Measurements from ENCODE around the gene GABARAP. TPM values are rescaled to one million over a fixed set of nuclear protein-coding genes. Genes with fewer than 3 reads are reported as not detected.

The GABARAP gene
- total and polyA plus RNA-seq, 2 of the 8 experiments (the other 6 are each of a cell fraction or from before 2014, with no cell fraction given): 252 to 581 TPM

DNA sequence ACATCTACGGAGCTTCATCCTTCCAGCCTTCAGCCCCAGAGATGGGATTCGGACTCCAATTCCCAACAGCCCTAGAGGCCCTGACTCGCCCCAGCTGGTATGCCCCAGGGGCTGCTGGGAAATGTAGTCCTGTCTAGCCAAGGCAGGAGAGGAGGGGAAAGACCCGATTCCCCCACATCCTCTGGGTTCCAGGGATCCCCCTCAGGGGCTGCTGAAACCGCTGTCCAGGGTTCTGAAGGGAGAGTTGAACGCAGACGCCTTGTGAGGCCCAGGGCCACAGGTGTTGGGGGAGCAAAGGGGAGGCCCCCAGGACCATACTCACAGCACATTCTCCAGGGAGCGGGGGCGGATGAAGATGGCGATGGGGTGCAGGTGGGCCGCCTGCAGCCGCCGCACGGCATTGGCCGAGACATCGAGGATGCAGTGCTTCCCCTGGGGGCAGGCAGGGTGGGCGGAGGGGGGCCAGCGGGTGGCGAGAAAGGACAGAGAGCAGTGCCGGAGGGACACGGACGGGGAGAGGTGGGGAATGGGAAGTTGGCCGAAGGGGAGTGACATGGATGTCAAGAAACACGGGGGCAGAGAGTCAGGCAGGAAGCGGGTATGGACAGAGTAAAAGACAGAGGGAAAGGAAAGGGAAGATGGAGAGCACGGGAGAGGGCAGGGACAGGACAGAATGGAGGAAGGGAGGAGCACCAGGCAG is 50.5 kb downstream of the GABARAP start:
- H4K5ac ChIP-seq (ENCODE audit: insufficient read length, low read depth, low read length): no peak overlapping the region
- H2BK120ac ChIP-seq (replicated peaks; ENCODE audit: low read depth, low read length): no peak overlapping the region
- POLR2A ChIA-PET (ENCODE audit: partially characterized antibody): interaction anchor here (1.2 kb wide), 3 partner anchors 14 to 29 kb away, joined by 3 to 7 read pairs (median 6); no protein-coding TSS in a partner anchor
- H2AFZ ChIP-seq (ENCODE audit: low read length): no peak overlapping the region
- no peak overlapping the region for H3K9ac ChIP-seq (replicated peaks in 1 of 4; ENCODE audit: extremely low read depth in 1 of 4, low read depth in 3 of 4, low read length in 3 of 4)
- 79% methylated on average over 19 of the region's 26 CpGs; no CpG with 5 or more reads in 1 of the 2 experiments for WGBS, 2 experiments (ENCODE audit: extremely low coverage in 1 of 2, insufficient coverage in 1 of 2, insufficient read length in 1 of 2, insufficient replicate concordance in 2 of 2, low coverage in 1 of 2, low lambda C conversion rate in 2 of 2, missing lambda C conversion rate in 1 of 2)
- H2BK20ac ChIP-seq (ENCODE audit: low read length): no peak overlapping the region
- H3K23me2 ChIP-seq (ENCODE audit: low read depth, low read length): no peaks in the 10 kb centered on the region
- H4K91ac ChIP-seq (replicated peaks; ENCODE audit: insufficient read length, low read length): no peak overlapping the region
- no peaks in the 10 kb centered on the region for H3K4me1 ChIP-seq (replicated peaks in 1 of 4; ENCODE audit: control insufficient read depth in 3 of 4, insufficient read depth in 4 of 4, low read length in 3 of 4)
- FAIRE-seq (peak; percentile 70), DNase-seq (ENCODE audit: low read depth in 1 of 2, low spot score in 2 of 2) (peak; percentile 53 to 86)
- CTCF ChIA-PET (ENCODE audit: partially characterized antibody): interaction anchor here (1.0 to 1.1 kb wide), 2 partner anchors 29 to 146 kb away, joined by 3 read pairs; no protein-coding TSS in a partner anchor
- H3K36me3 ChIP-seq (ENCODE audit: control insufficient read depth in 2 of 4, insufficient read depth in 4 of 4, low read length in 3 of 4): peaks cover 13 to 35% (median 25%) of the 10 kb centered on the region in 4 experiments; a peak in 7 of 8 replicates
- no peak overlapping the region; the same call in 1 of the 2 replicates for H4K8ac ChIP-seq (ENCODE audit: extremely low read depth, insufficient read depth, low read length)
- H3K27ac ChIP-seq (ENCODE audit: low read depth, low read length): no peak overlapping the region
- H4K20me1 ChIP-seq (replicated peaks in 1 of 2; ENCODE audit: control insufficient read depth in 1 of 2, insufficient read depth in 2 of 2, low read length in 2 of 2): peaks cover 5 to 13% of the 10 kb centered on the region in 2 experiments
- H3K56ac ChIP-seq (replicated peaks; ENCODE audit: insufficient read length, low read depth, low read length): no peak overlapping the region
- H3K18ac ChIP-seq (ENCODE audit: extremely low read depth, low read length): no peak overlapping the region
- H3K14ac ChIP-seq (ENCODE audit: insufficient read length): no peak overlapping the region
- no peak overlapping the region for H2BK5ac ChIP-seq (ENCODE audit: low read depth, low read length)
- no peak overlapping the region for H3K4me3 ChIP-seq (ENCODE audit: extremely low read depth in 1 of 4, insufficient read depth in 2 of 4, low read depth in 3 of 4, low read length in 4 of 4)
- no peak overlapping the region for H3K4ac ChIP-seq (replicated peaks; ENCODE audit: insufficient read length, low read depth, low read length)
- no peak overlapping the region for H3K4me2 ChIP-seq (ENCODE audit: insufficient read depth in 1 of 2, low read depth in 2 of 2, low read length in 2 of 2)
- no peaks in the 10 kb centered on the region for H3K79me2 ChIP-seq (ENCODE audit: control insufficient read depth in 1 of 2, insufficient read depth in 2 of 2, low read length in 2 of 2)
- no peaks in the 10 kb centered on the region for H3K9me3 ChIP-seq (ENCODE audit: insufficient read depth in 2 of 2, low read depth in 1 of 2, low read length in 1 of 2)
- no peaks in the 10 kb centered on the region for H3K79me1 ChIP-seq (ENCODE audit: low read depth, low read length)
- no peak overlapping the region for H2BK12ac ChIP-seq (ENCODE audit: low read depth, low read length)
- no peak overlapping the region for H2AK5ac ChIP-seq (ENCODE audit: low read depth, low read length)
- H3K27me3 ChIP-seq (replicated peaks in 1 of 4; ENCODE audit: control insufficient read depth in 3 of 4, extremely low read depth in 1 of 4, insufficient read depth in 3 of 4, low read length in 3 of 4): no peaks in the 10 kb centered on the region
- H3K23ac ChIP-seq (ENCODE audit: insufficient read length): no peak overlapping the region
- H2BK15ac ChIP-seq (ENCODE audit: low read length): no peak overlapping the region
- no peak for TF ChIP-seq ZNF274 (IDR thresholded peaks at IDR 0.05; ENCODE audit: borderline replicate concordance, extremely low read depth, low read length)
- TF ChIP-seq RNF2 (IDR thresholded peaks at IDR 0.05; ENCODE audit: borderline replicate concordance, low read depth, low read length, missing control alignments, poor library complexity, severe bottlenecking): no peak
- TF ChIP-seq RXRA (IDR thresholded peaks at IDR 0.05; ENCODE audit: insufficient read depth, low read depth, low read length): no peak
- TF ChIP-seq, protein P1, sequence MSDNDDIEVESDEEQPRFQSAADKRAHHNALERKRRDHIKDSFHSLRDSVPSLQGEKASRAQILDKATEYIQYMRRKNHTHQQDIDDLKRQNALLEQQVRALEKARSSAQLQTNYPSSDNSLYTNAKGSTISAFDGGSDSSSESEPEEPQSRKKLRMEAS (IDR thresholded peaks at IDR 0.05): no peak
- TF ChIP-seq GABPA (IDR thresholded peaks at IDR 0.05; ENCODE audit: borderline replicate concordance, insufficient read depth, low read length): no peak
- TF ChIP-seq SRF (IDR thresholded peaks at IDR 0.05; ENCODE audit: low read depth, low read length): no peak
- no peak for TF ChIP-seq SP1 (IDR thresholded peaks at IDR 0.05; ENCODE audit: low read depth, low read length)
- no peak for TF ChIP-seq HDAC2 (IDR thresholded peaks at IDR 0.05; ENCODE audit: borderline replicate concordance in 1 of 2, low read depth in 2 of 2, low read length in 2 of 2)
- TF ChIP-seq EGR1 (IDR thresholded peaks at IDR 0.05; ENCODE audit: borderline replicate concordance, low read depth, low read length): no peak
- TF ChIP-seq EP300 (IDR thresholded peaks at IDR 0.05; ENCODE audit: borderline replicate concordance in 1 of 2, low read depth in 2 of 2, low read length in 2 of 2): no peak; a peak in 1 of 3 replicates
- no peak for TF ChIP-seq CBX8 (IDR thresholded peaks at IDR 0.05; ENCODE audit: borderline replicate concordance, low read depth, low read length)
